Measurements from ENCODE around the gene ACTN3. TPM values are rescaled to one million over a fixed set of nuclear protein-coding genes. Genes with fewer than 3 reads are reported as not detected.

The ACTN3 gene
- total RNA-seq, 4 donors from 2014 or later: not detected

DNA sequence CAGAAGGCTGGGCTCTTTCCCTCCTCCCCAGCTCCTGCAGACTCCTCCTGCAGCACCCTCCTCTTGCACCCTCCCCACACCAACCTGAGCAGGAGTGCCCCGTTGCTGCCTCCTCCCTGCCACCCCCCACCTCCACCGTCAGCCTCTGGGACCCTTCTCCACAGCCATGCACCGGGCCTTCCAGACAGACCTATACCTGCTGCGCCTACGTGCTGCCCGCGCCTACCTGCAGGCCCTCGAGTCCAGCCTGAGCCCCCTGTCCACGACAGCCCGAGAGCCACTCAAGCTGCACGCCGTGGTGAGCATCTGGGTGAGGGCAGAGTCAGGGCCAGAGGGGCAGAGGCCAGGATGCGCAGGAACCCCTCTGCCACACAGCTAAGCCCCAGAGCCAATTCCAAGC lies 17.0 kb upstream of the ACTN3 start:
- Histone ChIP-seq H3K27me3 (no peaks in the 10 kb centered on the region), H3K36me3 (peaks cover 3 to 64% (median 10%) of the 10 kb centered on the region in 3 donors), H3K4me1 (no peaks in the 10 kb centered on the region), H3K27ac (no peak overlapping the region), H3K9me3 (no peaks in the 10 kb centered on the region), H3K4me3 (no peak overlapping the region)
- TF ChIP-seq, protein P1, sequence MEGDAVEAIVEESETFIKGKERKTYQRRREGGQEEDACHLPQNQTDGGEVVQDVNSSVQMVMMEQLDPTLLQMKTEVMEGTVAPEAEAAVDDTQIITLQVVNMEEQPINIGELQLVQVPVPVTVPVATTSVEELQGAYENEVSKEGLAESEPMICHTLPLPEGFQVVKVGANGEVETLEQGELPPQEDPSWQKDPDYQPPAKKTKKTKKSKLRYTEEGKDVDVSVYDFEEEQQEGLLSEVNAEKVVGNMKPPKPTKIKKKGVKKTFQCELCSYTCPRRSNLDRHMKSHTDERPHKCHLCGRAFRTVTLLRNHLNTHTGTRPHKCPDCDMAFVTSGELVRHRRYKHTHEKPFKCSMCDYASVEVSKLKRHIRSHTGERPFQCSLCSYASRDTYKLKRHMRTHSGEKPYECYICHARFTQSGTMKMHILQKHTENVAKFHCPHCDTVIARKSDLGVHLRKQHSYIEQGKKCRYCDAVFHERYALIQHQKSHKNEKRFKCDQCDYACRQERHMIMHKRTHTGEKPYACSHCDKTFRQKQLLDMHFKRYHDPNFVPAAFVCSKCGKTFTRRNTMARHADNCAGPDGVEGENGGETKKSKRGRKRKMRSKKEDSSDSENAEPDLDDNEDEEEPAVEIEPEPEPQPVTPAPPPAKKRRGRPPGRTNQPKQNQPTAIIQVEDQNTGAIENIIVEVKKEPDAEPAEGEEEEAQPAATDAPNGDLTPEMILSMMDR (IDR thresholded peaks at IDR 0.05): no peak
- no peak for TF ChIP-seq POLR2A (IDR thresholded peaks at IDR 0.05)
- no peak for DNase-seq
- WGBS, 2 donors: 82 to 89% methylated on average over 5 to 7 of the region's 13 CpGs
- intact Hi-C loops (cut with DNase I): no loop called here

DNA sequence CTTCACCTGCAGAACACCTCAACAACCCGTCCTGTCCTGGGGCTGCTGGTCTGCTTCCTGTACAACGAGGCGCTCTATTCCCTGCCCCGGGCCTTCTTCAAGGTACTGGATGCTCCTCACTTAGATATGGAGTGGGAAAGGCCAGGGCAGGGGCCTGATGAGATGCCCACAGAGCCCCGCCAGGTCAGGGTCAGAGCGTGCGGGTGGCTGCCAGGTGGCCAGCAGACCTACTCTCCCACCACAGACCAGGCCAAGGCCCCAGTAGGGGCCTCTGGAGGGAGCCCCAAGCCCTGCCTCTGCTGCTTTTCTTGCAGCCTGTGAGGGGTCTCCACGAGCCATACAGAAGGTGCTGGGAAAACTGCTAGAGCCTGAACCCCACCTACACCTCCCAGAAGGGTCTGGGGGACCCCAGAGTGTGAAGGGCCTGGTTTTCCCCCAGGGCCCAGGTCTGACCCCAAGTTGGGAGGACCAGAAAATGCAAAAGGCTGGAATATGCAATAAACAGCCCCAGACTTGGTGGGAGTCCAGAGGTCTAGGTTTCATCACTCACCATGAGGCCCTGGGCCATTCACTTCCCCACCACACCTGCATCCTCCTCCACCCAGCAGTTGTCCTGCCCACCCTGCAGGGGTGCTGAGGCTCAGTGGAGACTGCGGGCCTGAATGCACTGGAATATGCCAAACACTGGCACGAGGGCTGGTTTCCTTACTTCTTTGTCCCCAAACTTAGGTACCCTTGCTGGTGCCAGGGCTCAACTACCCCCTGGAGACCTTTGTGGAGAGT lies 15.6 kb upstream of the ACTN3 start:
- H3K27ac ChIP-seq: no peak overlapping the region
- 91 to 92% methylated on average over 4 to 5 of the region's 10 CpGs for WGBS, 2 donors
- H3K36me3 ChIP-seq: peaks cover 3 to 74% (median 8%) of the 10 kb centered on the region in 3 donors
- TF ChIP-seq, protein P1 (IDR thresholded peaks at IDR 0.05): no peak
- TF ChIP-seq POLR2A (IDR thresholded peaks at IDR 0.05): no peak
- intact Hi-C loops (cut with DNase I): no loop called here
- H3K4me1 ChIP-seq: no peaks in the 10 kb centered on the region
- no peaks in the 10 kb centered on the region for H3K9me3 ChIP-seq
- H3K27me3 ChIP-seq: no peaks in the 10 kb centered on the region
- no peak overlapping the region for H3K4me3 ChIP-seq
- DNase-seq: no peak

DNA sequence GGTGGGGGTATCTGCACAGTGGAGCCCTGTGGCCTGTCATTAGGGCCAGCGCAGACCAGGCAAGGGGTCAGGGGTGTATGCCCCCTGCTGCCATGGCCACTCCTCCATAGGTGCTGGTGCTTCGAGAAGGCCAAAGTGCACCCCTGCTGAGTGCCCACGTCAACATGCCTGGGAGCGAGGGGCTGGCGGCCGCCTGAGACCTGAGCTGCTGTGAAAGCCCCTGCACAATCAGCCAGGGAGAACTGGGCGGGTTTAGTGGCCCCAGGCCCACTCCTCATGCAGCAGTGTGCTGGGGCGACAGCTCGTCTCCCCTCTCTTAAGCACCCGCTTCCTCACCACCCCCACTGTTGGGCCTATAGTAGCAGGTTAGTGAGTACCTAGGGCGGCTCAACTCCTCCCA lies 14.9 kb upstream of the ACTN3 start:
- TF ChIP-seq POLR2A (IDR thresholded peaks at IDR 0.05): no peak
- TF ChIP-seq, protein P1 (IDR thresholded peaks at IDR 0.05): no peak
- intact Hi-C loops (cut with DNase I): no loop called here
- DNase-seq: no peak
- Histone ChIP-seq H3K4me1 (no peaks in the 10 kb centered on the region), H3K27me3 (no peaks in the 10 kb centered on the region), H3K9me3 (no peaks in the 10 kb centered on the region), H3K36me3 (peaks cover 3 to 74% (median 4%) of the 10 kb centered on the region in 3 donors), H3K4me3 (no peak overlapping the region), H3K27ac (no peak overlapping the region)
- WGBS, 2 donors: 93% methylated on average over 3 to 8 of the region's 11 CpGs

DNA sequence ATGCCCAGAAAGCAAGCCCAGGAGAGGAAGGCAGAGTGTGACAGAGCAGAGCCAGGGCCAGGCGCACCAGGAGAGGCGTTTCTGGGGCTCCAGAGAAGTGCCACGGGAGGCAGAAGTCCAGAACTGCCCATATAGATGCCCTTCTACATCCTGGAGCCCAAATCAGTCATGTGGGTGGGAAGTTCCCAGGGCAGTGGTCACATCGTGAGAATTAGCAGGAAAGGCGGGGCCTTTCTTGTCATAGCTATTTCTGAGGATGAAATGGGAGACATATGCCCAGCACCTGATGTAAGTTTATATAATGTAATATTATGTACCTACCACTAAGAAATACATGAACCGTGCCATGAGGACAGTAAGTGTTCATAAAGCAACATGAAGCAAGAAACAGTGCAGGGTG lies 13.9 kb upstream of the ACTN3 start:
- intact Hi-C loops (cut with DNase I): no loop called here
- H3K4me3 ChIP-seq: no peak overlapping the region
- DNase-seq: no peak
- no peak for TF ChIP-seq POLR2A (IDR thresholded peaks at IDR 0.05)
- TF ChIP-seq, protein P1 (IDR thresholded peaks at IDR 0.05): no peak
- H3K27ac ChIP-seq: no peak overlapping the region
- no peaks in the 10 kb centered on the region for H3K9me3 ChIP-seq
- WGBS, 2 donors: 75 to 79% methylated on average over 5 to 6 of the region's 6 CpGs
- peaks cover under 1 to 80% (median 3%) of the 10 kb centered on the region in 3 donors for H3K36me3 ChIP-seq
- H3K4me1 ChIP-seq: no peaks in the 10 kb centered on the region
- no peaks in the 10 kb centered on the region for H3K27me3 ChIP-seq

DNA sequence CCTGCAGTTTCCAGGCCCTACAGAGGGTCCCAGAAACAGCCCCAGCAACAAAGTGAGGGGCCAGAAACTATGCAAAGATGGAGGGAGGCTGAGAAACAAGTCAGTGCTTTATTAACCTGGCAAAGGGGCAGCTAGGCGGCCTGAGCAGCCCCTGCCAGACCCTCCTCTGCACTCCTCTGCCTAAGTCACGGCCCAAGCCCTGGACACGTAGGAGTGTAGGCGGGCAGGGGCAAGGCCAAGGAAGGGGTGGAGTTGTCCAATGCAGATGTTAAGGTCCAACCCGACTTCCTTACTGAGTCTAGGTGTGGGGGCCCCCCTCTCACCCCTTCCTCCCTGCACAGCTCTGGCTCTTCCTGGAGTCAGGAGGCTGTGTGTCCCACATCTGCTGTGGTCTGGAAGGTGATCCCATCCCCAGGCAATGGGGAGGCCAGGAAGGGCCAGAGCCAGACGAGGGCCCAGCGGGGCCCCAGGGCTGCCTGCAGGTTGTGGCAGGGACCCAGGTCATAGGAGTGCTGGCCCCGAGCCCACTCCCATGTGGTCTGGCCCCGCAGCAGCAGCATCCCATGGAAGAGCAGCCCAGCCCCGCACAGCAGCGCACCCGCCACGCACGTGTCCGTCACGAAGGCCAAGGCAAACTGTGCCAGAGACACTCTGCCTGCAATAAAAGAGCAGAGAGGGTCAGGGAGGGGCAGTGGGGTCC lies 7.4 kb upstream of the ACTN3 start:
- TF ChIP-seq, protein P1 (IDR thresholded peaks at IDR 0.05): no peak
- no peak for TF ChIP-seq POLR2A (IDR thresholded peaks at IDR 0.05)
- Histone ChIP-seq H3K9me3 (no peaks in the 10 kb centered on the region), H3K4me3 (no peak overlapping the region), H3K4me1 (peaks cover 0 to 13% (median 8%) of the 10 kb centered on the region in 3 donors), H3K36me3 (peaks cover 0 to 90% (median 0%) of the 10 kb centered on the region in 3 donors), H3K27me3 (no peaks in the 10 kb centered on the region), H3K27ac (no peak overlapping the region)
- 79 to 85% methylated on average over 4 to 12 of the region's 16 CpGs for WGBS, 2 donors
- DNase-seq: no peak
- intact Hi-C loops (cut with DNase I): no loop called here
